ENCODE results near the gene COIL. TPM values are rescaled to one million over a fixed set of nuclear protein-coding genes. Genes with fewer than 3 reads are reported as not detected.

COIL gene
- total and polyA plus RNA-seq, 2 of the 13 experiments (the other 11 are each of a cell fraction or from before 2014, with no cell fraction given), result 8.1 to 29.4 TPM

DNA sequence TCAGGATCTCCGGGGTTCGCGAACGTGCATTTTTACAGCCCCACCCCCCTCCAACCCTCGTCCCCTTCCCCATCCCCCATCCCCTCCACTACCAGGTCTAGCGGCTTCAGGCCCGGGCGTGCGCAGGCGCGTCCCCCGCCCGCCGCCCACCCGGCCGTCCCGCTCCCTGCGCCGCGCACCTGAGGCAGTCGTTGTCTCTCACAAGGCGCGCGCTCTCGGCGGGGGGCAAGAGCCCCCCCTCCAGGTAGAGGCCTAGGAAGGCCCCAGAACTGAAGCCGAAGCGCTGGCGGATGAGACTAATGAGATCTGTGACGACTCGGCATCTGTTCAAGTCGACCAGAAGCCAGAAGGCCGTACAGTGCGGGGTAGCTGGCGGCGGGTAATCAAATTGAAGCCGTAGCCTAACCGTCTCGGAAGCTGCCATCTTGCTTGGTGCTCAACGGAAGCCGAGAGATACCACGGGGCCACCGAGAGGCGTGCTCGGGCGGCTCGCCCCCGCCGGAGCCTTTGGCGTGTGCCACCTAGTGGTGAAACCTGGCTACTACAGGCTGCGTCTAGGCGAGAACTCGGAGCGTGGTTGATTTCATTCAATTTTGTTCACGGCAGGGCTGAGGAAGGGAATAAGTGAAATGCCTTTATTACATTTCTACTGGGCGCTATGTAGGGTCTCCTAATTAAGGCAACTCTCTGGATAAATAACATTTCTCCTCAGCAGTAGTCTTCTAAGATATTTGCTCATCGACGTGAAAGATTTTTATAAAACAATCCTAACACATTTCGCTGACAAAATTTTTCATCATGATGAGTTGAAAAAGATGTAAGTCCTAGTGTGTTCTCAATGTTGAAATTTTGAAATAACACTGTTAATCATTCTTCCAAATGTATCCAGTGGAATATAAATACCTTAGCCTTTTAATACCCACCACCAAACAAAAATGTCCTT, at the start of gene COIL (continued):
- peak; percentile 89; the same call in 1 of the 2 replicates for TF ChIP-seq STAT6 (CRISPR knock-in tag; IDR thresholded peaks at IDR 0.05; ENCODE audit: borderline replicate concordance)
- TF ChIP-seq, protein P1, sequence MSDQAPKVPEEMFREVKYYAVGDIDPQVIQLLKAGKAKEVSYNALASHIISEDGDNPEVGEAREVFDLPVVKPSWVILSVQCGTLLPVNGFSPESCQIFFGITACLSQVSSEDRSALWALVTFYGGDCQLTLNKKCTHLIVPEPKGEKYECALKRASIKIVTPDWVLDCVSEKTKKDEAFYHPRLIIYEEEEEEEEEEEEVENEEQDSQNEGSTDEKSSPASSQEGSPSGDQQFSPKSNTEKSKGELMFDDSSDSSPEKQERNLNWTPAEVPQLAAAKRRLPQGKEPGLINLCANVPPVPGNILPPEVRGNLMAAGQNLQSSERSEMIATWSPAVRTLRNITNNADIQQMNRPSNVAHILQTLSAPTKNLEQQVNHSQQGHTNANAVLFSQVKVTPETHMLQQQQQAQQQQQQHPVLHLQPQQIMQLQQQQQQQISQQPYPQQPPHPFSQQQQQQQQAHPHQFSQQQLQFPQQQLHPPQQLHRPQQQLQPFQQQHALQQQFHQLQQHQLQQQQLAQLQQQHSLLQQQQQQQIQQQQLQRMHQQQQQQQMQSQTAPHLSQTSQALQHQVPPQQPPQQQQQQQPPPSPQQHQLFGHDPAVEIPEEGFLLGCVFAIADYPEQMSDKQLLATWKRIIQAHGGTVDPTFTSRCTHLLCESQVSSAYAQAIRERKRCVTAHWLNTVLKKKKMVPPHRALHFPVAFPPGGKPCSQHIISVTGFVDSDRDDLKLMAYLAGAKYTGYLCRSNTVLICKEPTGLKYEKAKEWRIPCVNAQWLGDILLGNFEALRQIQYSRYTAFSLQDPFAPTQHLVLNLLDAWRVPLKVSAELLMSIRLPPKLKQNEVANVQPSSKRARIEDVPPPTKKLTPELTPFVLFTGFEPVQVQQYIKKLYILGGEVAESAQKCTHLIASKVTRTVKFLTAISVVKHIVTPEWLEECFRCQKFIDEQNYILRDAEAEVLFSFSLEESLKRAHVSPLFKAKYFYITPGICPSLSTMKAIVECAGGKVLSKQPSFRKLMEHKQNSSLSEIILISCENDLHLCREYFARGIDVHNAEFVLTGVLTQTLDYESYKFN (CRISPR knock-in tag; conservative IDR thresholded peaks at IDR 0.05), result peak; percentile 68
- peak; percentile 84; the same call in 1 of the 2 replicates for TF ChIP-seq ZXDC (CRISPR knock-in tag; IDR thresholded peaks at IDR 0.05)
- no peak for TF ChIP-seq RERE (CRISPR knock-in tag; IDR thresholded peaks at IDR 0.05; ENCODE audit: low read depth)
- peak; percentile 71 for TF ChIP-seq STAG1 (CRISPR knock-in tag; IDR thresholded peaks at IDR 0.05)
- peak; percentile 81 for TF ChIP-seq ZBTB7A (CRISPR knock-in tag; IDR thresholded peaks at IDR 0.05)
- TF ChIP-seq HNRNPLL (IDR thresholded peaks at IDR 0.05; ENCODE audit: low read depth, low read length, poor library complexity, severe bottlenecking), result peak; percentile 77
- TF ChIP-seq ZSCAN5A (CRISPR knock-in tag; IDR thresholded peaks at IDR 0.05; ENCODE audit: borderline replicate concordance), result peak; percentile 95; the same call in 1 of the 2 replicates
